AG20443 (cell line): ENCODE results near the gene ATOH8.

ENCODE experiments used
- DNase-seq: peaks from one replicate; pipeline ENCODE4 v3.0.0; 2012; ENCODE audit warnings: low spot score, mixed read lengths

The ATOH8 gene

DNA sequence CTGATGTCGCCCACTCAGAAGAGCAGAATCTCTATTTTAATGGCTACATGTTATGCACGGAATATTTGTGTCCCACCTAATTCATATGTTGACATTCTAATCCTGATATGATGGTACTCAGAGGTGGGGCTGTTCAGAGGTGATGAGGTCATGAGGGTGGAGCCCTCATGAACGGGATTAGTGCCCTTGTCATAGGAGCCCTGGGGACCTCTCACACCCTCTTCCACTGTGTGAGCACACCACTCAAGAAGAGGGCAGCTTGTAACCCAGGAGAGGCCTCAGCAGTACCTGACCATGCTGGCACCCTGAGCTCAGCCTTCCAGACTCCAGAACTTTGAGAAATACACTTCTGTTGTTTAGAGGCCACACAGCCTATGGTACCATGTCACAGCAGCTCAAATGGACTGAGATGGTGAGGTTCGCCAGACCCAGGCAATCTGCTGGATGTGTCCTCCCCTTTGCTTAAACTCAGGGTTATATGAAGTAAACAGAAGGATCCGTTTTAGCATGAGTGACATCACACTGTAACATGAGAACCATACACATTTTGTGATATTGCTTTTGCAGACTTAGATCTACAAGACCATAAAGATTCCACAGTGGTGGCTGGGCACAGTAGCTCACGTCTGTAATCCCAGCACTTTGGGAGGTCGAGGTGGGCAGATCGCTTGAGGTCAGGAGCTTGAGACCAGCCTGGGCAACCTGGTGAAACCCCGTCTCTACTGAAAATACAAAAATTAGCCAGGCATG is 48.7 kb downstream of the ATOH8 start:
- no peak for DNase-seq

DNA sequence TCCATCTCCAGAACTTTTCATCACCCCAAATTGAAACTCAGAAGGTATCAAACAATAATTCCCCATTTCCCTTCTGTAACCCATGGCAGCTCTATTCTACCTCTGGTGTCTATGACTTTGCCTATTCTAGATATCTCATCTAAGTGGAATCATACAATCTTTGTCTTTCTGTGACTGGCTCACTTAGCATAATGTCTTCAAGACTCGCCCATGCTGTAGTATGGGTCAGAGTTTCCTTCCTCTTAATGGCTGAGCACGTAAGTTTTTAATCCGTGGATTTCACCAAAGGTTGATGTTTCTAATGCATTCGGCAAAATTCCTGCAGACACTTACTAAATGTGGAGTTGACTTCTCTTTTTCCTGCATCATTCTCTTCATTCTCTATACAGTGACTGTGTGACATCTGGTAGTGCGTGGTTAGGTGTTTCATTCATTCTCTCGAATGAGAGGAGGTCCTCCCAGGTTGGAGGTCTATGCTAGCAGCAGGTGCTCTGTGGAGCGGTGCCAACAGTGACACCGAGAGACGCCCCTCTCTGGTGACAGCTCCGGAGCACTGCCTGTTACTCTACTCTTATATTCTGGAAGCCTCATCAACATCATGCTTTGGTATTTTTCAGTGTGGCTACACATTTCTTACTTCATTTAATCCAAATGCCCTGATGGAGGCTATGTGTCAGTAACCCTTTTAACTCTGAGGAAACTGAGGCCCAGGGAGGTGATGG is 50.1 kb downstream of the ATOH8 start:
- no peak for DNase-seq

DNA sequence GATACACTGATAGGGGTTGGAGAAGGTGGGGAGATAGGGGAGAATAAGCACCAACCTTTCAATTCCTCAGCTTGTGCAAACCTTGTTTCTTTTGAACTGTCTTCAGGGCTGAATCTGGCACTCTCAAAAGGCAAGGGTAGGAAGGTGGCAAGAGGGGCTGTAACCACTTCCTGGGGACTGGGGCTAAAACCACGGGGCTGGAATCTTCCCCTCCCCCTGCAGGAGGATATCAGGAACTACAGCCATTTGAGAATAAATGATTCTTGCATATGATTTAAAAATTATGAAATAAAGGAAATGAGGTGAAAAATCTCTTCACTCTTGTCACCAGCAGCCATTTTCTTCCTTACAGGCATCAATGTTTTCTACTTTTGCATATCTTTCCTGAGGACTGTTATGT is 50.8 kb downstream of the ATOH8 start:
- peak; percentile 60 for DNase-seq

DNA sequence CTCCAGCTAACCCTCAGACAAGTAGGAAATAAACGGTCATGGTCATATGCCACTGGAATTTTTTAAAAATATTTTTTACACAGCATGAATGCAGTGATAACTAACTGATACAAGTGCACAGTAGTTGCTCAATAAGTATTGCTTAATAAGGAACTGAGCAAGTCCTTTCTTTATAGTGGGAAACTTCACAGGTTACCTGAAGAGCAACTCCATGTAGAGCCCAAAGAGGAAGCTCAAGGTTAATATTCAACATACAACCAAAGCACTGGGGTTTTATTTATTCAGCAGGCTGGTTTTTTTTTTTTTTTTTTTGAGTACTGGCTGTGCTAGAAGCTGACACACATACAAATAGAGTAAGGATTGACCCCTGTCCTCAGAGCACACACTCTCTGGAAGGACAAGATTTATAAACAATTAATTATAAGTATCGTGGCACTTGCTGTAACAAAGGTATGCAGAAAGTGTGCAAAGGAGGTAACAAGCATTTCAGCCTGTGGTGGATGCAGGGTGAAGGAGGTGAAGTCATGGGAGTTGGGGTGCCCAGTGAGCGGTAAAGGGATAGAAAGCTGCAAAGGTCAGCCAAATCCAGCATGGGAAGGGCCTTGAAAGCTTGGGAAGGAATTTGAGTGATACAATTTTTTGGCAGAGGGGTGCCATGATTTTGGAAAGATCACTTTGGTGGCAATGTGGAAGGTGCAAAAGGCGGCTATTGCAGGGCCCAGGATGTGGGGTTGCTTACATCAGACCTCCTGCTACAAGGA is 52.7 kb downstream of the ATOH8 start:
- DNase-seq: no peak

DNA sequence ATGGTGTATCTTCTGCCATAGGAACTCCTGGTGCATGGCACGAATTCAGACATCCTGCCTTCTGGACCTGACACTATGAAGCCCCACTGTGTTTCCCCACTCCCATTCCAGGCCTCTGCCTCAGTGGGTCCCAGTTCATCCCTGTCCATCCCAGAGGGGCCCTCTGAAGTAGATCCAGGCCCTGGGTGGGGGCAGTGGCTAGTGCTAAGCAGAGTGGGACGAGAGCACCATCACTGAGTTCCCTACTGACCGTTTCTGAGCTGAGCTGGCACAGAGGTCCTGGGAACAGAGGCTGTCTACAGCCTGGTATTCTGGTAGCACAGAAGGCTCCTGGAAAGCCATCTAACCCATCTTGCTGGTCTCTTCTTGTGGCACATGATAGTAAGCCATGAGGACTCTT is 54.0 kb downstream of the ATOH8 start:
- DNase-seq: no peak

DNA sequence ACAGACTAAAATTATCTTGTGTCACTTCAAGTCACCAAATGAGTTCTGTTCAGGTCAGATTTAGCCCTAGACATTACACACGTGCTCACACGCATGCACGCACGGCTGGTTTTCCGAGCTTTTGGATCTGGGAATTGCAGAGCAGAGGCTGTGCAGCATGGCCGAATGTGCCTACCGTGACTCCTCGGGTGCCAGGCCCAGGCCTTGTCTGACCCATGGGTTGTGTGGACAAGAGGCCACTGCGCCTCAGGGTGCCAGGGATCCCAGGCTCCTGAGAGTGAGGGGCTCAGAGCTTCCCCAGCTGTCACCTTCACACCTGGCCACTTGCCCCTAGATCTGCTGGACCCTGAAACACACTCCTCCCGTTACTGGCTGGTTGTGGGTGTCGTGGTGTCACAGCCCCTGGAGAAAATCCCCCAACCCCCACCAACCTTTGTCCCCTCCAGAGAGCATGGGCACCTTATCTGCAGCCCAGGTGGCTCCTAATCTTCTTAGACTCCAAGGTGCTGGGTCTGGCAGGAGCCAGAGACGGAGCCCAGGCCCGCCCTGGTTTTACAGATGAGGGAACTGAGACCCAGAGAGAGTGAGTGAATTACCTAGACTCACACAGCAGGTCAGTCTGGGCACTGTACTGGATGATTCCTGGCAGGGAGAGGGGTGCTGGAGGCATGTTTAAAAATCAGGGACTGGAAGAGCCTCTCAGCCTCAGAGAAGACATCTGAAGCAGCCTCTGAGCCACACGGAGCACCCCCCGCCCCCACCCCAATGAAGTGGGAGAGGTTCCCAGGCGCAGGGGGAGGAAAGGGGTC is 56.8 kb downstream of the ATOH8 start:
- no peak for DNase-seq

DNA sequence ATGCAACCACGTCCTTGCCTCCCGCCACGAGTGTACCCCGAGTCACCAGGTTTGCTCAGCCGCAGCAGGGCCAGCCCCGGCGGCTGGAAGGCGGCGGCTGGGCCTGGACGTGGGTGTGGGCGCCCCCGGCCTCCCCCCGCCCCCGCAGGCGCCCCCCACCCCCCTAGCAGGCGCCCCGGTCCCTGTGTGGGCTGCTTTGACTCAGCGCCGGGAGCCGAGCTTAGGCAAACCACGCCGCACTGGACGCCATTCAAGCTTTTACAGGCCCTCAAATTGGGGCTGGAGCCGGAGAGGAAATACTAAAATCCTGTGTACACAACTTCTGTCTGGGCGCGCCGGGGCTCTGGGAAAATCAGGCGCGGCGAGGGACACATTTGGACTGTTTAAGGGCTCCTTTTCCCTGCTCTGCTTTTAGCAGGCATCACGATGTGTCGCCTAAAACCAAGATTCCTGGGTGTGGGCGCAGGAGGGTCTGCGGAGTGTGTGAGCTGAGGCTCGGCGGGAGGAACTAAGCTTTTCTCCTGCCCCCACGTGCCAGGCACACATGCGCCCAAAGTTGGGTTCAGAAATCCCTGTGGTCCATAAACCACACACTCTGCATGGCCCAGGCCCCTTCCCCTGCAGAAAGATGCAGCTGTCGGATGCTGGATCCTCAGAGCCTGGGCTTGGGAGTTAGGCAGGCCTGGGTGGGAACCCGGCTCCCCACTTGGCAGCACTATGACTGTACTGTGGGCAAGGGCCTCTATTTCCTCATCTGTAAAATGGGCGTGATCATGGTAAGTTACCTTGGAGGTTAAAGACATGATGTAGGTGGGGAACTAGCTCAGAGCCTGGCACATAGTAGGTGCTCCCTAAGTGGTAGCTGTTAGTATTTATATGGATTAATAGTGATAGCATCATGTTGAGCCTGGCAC is 57.6 kb downstream of the ATOH8 start:
- DNase-seq: peak; percentile 78

DNA sequence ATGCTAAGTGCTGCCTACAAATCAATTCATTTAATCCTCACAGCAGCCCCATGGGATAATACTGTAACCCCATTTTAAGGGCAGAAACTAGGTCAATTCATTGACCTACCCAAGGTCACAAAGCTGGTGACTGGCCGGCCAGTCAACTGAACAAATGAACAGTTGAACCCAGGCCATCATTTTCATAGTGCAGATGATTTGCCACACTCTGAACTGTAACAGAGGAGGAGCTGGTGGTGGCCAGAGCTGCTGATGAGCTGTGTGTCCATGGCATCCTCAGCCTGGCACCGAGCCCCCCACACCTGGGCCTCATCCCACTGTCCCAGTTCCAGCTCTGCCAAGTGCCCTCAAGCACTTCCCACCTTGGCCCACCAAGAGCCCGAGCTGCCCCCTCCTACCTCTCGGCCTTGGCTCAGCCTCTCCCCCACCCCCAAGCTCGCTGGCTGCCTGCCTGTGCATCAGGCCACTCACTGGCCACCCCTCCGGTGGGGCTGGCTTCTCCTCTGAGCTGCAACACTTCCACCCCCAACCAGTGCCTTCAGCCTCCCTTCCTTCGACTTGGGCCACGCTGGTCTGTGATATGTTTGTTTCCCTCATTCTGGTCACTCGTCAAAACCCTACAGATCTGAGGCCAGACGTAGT is 58.4 kb downstream of the ATOH8 start:
- no peak for DNase-seq

DNA sequence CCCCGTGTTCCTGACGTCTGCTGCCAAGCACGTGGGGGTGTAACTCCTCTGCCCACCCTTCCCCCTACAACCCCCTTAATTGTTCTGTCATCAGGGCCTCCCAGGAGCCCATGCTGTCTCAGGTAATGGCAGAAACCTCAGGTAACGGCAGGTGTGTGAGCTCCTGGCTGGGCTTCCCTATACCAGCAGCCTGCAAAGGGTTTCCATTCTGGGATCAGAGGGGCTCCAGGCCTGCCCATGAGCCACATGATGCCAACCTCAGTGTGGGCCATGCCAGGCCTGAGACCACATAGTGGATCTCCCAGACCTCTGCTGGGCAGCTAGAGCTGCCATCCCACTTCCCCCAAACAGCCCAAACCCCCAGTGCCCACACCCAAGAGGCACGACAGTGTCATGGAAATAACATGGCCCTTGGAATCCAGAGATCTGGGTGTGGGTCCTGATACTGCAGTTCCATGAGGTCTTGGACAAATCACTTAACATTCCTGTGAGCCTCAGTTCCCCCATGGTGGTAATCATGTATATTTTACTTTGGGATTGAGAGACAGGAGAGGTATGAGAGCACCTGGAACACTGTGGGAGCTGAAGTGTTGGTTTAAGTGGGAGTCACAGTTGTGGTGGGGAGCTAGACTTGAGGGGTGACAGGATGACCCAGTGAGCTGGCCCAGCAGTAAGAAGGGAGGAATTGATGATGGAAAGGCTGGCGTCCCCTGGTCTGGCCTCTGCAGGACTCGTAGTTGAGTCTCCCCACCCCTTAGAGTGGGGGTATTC is 59.6 kb downstream of the ATOH8 start:
- no peak for DNase-seq

DNA sequence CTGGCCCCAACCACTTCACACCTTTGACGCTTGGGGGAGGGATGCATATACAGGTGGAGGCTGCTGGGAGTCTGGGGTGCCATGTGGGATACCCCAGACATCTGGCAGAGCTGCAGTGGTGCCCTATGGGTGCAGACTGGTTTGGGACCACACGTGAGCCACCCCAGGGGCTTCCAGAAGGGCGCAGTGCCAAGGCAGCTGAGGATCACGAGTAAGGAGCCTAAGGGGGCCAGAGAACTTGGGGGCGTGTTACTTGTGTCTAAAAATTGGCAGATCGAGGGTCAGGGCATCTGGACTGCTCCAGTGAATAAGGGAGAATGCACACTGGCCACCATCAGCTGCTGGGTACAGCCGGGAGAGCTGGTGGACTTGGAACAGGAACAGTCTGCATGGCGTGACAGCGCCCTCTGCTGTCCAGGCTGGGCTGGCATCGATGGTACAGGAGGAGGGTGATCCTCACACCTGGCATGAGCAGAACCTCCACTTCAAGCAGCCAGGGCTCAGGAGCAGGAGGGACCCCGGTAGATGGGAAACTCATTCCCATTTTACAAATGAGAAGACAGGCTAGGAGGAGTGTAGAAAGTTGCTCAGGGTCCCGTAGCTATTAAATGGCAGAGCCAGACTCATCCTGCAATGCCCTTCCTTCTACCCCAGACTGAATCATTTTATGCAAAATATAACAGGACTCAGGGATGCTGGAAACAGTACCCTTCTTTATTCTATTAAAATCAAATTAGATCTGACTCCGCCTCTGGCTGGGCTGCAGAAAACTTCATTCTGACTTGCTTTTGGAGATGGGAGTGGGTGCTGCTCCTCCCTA is 60.4 kb downstream of the ATOH8 start:
- peak; percentile 92 for DNase-seq

DNA sequence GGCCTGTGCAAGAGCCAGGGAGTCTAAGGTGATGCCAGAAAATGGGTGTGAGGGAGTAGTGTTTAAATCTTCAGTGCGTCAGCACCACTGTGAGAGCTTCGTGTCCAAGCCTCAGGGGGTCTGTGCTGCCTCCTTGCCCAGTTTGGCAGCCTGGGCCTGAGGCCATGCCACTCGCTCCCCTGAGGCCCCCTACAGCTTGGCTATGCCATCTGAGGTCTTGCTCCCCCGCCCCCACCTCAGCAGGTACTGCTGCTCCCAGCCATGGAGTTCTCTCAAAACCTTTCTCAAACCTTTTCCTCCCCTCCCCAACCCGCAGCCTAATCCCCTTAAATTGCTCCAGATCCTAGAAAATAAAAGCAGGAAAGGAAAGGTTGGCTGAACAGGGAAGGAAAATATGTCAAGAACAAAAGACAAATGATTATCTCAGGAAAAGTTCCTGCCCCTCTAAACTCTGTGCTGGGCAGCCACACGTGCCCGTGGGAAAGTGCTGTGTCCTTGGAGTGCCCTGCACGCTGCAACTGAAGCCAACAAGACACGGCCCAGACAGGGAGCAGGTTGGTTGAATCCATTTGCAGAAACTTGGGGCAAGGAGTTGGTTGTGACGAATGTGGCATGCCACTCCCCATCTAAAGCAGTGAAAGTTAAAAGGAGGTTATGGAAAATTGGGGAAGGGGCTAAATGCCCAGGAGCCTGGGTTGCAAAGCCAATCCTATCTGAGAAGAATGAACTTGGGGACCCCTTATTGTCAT is 61.2 kb downstream of the ATOH8 start:
- no peak for DNase-seq

DNA sequence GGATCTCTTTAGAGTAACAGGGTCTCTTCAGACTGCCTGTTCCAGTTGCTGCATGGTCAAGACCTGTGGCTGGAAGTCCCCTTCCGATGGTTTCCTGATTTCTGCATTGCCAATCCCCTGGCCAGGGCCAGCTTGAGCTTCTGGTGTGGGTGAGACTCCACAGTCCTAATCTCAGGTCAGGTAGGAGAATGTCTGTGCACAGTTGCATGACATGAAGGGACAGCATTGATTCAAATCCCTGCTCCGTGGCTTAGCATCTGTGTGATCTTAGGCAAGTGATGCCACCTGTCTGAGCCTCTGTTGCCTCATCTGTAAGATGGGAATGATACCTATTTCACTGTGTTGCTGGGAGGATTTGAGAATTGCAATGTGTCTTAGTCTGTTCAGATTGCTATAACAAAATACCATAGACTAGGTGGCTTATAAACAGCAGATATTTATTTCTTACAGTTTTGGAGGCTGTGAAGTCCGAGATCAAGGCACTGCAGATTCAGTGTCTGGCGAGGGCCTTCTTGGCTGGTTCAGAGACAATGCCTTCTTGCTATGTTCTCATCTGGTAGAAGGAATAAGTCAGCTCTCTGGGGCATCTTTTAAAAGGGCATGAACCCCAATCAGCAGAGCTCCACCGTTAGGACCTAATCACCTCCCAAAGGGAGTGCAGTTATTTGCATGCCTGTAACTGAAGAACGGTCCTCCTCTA is 66.2 kb downstream of the ATOH8 start:
- no peak for DNase-seq

DNA sequence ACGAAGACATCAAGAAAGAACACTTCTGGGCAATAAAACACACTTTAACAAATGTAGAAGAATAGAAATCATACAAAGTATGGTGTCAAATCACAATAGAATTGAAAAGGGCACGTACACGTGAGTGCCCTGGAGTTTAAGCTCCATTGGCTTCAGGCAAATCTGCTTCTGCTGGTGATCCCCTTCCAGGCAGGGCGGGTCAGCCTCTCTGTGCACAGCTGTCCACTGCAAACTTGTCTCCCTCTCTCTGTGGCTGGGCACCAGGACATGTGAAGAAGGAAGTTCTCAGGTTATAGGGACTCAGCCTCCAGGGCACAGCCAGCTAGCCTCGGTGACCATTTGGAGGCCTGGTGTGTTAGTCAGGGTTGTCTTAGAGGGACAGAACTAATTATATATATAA is 69.0 kb downstream of the ATOH8 start:
- DNase-seq: no peak

DNA sequence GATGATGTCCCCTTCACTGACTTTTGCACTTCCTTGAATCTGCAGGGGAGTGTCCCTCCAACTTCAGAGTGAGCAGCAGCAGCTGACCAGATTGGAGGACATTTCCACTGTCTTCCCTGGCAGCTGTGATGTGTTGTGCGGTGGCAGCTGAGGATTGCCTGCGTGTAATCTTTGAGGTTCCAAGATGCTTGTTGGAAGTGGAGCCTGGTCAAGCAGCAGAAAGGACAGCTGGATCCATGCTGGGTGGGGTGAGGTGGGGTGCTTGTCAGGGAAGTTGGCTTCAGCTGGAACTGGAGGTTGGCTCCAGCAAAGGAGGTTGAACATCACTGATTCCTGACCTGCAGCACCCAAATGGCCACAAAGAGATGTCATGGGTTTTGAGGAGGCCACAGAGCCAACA is 70.2 kb downstream of the ATOH8 start:
- no peak for DNase-seq

DNA sequence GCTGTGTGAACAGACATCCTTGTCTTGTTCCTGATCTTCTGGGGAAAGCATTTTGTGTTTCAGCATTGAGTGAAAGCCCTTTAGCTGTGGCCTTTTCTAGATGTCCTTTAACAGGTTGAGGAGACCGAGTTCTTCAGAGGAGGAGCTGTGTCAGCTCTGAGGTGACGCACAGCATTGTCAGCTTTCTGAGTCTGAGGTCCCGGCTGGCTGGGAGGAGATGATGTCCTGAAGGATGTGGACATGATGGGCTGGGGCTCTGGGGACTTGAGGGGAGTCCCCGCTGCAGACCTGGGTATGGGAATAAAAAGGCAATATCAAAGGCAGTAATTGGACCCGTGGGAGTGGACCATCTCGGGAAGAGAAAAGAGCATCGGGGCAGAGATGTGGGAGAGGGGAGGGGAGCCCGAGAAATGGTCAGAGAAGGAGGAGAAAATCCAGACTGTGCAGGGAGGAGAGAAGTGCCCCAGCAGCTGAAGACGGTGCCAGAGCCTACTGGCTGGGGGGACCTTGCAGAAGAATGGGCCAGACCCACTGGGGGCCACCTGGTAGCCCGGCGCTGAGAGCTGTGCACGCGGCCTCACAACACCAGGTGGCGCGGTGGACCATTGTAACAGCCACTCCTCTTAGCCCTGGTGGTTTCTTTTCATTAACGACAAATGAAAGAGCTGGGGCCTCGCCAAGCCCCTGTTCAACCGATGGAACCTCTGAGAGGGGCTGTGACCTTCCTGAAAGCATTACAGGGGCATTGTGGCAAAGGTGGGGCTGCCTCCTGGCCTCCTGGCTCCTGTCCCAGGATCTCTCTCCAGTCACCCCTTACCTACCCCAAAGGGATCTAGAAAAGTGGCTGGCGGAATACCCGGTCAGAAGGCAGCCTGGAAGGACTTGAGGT is 73.4 kb downstream of the ATOH8 start:
- peak; percentile 89 for DNase-seq

DNA sequence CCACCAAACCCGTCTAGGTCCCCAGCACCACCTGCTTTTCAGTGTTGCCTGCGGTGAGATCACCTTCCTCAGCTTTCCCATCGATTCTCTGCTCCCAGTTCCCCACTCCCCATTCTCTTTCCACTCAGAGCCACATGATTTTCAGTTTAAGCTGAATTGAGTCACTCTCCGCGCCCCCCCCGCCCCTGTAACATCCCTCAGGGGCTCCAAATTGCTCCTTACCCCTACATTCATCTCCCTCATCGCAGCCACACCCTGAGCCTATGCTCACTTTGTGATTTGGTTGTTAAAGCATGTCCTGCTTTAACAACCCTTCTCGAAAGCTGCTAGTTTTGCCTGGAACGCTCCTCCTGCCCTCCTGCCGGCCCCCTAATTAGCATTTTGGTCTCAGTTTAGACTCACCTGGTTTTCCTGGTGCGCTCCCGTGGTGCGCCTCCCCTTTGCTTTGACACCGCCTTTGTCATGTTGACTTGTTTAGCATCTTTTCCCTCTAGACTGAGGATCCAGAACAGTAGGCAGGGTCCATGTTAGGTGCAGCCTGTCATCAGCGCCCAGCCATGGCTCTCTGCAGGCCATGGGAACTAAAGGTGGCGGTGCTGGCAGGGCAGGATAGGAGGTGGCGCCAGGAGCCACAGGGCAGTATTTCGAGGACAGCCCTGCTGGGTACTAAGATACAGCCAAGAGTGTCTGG is 74.2 kb downstream of the ATOH8 start:
- no peak for DNase-seq
